GM19463 (cell line): Measurements from ENCODE around the gene RILPL1.
"Not testable (repeated sequence)": the region's sequence is repeated elsewhere in the genome, so short reads cannot be mapped to it uniquely, and the experiment has no call there.

ENCODE experiments used
- ATAC-seq: cut with Tn5 transposase; IDR thresholded peaks from one replicate; pipeline ENCODE4 v1.9.1; 2021; ENCODE audit warnings: mild to moderate bottlenecking, moderate library complexity; ENCODE audit not compliant: unreplicated experiment

RILPL1 gene

GRCh38 chr12:123531091-123531490 lies 2.4 kb downstream of the RILPL1 start:
- no peak for ATAC-seq

DNA sequence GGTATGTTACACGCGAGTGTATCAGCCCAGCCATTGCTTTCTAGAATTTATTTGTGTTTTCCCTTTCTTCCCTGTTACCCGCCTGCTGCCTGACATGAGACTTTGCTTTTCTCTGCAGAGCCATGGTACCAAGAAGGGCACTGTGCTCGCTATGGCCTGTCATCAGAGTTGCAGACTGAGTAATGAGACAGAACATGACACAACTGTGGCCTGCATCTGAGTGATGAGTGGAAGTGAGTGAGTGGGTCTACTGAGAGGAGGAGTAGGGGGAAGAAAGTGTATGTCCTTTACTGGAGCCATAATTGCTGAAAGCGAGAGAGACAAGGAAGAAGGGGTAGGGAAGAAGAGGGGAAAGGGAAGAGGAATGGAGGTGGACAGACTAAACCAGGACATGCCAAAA lies 2.9 kb downstream of the RILPL1 start:
- ATAC-seq = no peak

GRCh38 chr12:123529686-123530085 lies 3.8 kb downstream of the RILPL1 start:
- no peak for ATAC-seq

GRCh38 chr12:123528858-123529257 lies 4.7 kb downstream of the RILPL1 start:
- no peak for ATAC-seq

GRCh38 chr12:123526542-123527080 lies 6.9 kb downstream of the RILPL1 start:
- no peak for ATAC-seq

GRCh38 chr12:123524378-123524777 lies 9.1 kb downstream of the RILPL1 start:
- no peak for ATAC-seq

DNA sequence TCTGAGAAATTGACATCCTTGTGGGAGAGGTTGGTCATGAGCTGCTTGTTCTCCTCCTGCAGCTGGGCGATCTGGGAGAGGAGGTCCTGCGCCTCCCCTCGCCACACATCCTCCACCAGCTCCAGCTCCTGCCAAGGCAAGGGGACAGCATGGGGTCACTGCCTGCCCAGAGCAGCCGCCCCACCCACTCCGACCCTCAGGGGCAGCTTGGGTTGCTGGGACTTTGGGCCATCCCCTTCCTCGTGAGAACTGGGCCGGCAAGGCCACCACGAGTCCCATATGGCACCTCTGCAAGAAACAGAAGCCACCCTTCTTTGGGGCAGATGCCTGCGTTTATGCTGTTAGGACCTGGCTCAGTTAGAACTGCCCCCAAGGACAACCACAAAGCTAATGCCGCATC lies 10.0 kb downstream of the RILPL1 start:
- ATAC-seq = no peak

DNA sequence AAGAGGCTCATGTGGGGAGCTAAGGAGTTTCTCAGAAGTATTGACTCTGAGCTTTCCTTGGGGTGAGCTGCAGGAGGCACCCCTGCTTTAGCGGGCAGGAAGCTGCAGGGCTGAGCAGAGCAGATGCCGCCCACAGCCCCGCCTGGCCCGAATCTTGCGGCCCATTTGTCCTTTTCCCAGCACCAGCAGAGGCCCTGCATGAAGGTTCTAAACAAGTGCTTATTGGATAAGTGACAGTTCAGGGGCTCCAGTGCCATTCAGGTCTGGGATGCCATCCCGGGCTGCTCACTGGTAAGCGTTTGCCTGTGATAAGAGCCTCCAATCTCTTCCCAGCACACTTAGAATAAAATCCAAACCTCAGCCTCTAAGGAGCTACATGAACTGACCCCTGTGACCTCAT lies 11.4 kb downstream of the RILPL1 start:
- ATAC-seq = no peak

- no peak for ATAC-seq
Observed at GRCh38 chr12:123520567-123521474, 12.7 kb downstream of the RILPL1 start.

DNA sequence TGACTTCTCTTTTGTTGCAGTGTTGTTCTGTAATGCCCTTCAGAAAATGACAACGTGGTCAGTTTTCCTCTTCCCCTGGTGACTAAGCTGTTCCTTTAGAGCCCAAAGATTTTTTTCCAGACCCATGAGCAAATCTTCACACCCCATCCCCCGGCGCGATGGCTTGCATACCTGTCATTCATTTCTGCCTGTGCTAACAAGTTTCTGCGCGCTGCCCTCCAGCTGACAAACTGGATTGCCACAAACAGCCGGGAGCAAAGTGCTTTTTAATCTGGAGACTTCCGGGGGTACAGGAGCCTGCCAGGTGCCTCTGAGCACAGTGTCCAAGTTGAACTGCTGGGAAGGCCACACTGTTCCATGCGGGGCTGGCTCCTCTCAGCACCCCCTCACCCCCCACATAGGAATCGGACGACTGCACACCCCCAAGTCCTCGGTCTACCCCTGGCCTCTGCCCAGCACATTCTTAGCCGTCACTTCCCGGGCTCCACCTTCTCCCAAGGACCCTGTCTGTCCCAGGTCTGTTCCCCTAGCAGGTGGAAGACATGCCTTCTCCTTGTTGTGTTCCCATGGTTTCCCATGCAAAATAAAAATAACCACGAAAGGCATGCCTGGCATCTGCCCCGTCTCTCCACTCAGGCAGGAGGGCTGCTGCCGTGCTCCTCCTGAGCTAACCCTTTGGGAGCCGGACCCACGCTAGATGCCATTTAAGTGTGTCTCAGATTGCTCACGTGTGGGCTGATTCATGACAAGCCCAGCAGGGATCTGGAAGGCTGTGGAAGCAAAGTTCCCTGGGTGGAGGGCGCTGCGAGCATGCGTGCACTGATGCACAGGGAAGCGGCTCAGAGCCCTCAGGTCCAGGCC lies 14.1 kb downstream of the RILPL1 start:
- no peak for ATAC-seq

- no peak for ATAC-seq
Observed at GRCh38 chr12:123516216-123516780, 17.2 kb downstream of the RILPL1 start.

DNA sequence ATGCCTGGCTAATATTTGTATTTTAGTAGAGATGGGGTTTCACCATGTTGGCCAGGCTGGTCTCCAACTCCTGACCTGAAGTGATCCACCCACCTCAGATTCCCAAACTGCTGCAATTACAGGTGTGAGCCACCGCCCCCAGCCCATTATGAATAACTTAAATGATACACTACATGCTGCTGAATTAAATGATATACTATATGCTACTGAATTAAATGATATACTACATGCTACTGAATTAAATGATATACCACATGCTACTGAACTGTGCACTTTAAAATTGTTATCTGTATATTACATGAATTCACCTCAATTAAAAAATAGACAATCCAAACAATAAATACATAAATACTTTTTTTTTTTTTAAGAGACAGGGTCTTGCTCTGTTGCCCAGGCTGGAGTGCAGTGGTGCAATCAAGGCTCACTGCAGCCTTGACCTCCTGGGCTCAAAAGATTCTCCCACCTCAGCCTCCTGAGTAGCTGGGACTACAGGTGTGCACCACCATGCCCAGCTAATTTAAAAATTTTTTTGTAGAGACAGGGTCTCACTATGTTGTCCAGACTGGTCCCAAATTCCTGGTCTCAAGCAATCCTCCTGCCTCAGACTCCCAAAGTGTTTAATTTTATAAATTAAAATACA lies 18.8 kb downstream of the RILPL1 start:
- ATAC-seq = not testable (repeated sequence)

DNA sequence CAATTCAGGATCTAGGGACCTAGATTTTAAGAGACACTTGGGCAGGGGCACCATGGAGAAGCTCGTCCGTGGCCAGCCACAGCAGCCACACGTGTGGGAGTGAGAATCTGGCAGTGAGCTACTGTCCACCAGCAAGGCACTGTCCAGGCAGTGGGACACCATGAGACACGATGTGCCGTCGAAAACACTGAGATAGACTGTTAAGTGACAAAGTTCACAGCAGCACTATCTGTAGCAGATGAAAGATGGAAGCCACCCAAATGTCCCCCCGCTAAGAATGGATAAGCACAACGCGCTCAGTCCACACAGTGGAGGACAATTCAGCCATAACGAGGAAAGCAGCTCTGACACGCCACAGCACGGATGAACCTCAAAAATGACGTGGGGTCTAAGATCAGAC lies 19.7 kb downstream of the RILPL1 start:
- no peak for ATAC-seq

- no peak for ATAC-seq
Observed at GRCh38 chr12:123512838-123513665, 20.5 kb downstream of the RILPL1 start.

DNA sequence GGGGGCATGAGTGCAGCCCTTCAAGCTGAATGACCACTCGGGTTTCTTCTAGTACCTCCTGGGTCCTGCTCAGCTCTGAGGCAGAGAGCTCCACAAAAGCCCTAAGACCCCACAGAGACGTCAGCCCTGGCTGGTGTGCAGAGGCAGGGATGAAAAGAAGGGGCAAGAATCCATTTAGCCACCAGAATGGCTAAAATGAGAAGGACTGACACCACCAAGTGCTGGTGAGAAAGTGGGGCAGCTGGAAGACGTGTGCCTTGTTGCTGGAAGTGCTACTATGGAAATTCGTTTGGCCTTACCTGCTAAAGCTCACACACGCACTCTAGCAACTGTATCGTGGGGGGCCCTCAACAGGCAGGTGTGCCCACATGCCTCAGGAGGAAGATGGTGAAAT lies 26.7 kb downstream of the RILPL1 start:
- no peak for ATAC-seq

GRCh38 chr12:123506059-123506842 lies 27.3 kb downstream of the RILPL1 start:
- ATAC-seq = no peak

- no peak for ATAC-seq
Observed at GRCh38 chr12:123502163-123502704, 31.3 kb downstream of the RILPL1 start.

DNA sequence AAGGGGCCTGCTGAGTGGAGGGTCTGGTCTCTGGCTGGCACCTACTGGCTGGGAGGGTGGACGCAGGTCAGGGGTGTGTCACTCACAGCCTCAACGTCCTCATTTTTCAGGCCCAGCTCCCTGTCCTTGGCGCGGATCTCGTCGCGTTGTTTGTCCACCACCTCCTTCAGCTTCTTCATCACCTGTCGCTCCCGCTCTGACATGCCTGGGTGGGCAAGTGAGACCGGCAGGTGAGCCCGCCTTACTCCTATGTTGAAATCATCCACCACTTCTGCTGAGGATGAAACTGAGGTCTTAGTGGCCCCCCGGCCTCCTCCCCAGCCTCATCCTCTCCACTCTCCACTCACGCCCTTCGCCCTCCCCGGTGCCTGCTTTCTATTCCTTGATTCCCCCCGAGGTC lies 34.2 kb downstream of the RILPL1 start:
- no peak for ATAC-seq
